ENCODE results near the gene EZR.

The EZR gene

DNA sequence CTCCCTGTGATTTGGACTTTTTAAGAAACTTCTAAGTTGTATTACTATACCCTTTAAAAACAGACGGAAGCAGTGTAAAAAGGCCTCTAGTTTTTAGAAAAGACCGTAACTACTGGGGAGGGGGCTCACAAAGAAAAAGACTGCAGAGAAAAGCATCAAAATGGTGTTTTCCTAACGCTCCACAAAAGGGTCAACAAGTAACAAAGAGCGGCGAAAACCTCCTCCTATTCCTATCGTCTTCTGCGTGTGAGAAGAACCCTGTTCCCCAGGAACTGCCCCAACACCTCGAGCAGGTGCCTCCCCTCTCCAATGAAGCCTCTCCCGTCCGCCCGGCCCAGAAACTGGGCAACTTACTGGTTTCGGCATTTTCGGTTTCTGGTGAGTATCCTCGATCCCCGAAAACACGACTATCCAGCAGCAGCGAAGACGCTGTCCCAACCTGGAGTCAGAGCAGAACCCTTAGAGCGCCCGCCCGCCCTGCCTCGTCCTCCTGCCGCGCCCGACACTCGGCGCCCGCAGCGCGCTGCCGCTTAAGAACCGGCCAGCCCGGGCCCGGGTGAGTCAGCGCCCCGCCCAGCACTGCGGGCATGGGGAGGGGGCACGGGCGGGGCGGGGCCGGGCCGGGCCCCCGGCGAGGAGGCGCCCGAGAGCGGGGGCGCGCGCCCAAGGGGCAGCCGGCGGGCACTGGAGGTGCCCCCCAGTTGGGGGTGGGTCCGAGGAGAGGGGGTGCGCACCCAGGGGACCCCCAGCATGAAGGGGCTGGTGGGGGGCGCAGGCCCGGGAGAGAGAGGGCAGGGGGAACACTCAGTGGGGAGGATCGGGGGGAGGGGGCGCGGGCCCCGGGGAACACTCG lies 1.2 kb downstream of the EZR start:
- Histone ChIP-seq H3K4me3 (ENCODE audit: low read length) (peak overlapping the region; percentile 82; the same call in 1 of the 2 replicates), H3K9me3 (ENCODE audit: control insufficient read depth, insufficient read depth, low read length) (no peaks in the 10 kb centered on the region), H3K27ac (ENCODE audit: low read length) (no peak overlapping the region), H3K27me3 (ENCODE audit: control insufficient read depth, insufficient read depth, low read length) (no peaks in the 10 kb centered on the region; the same call in 1 of the 2 replicates), H3K36me3 (ENCODE audit: control insufficient read depth, insufficient read depth, low read length) (peaks cover 10% of the 10 kb centered on the region; the same call in 1 of the 2 replicates), H3K4me1 (ENCODE audit: control insufficient read depth, insufficient read depth, low read length) (peaks cover 2% of the 10 kb centered on the region; the same call in 1 of the 2 replicates)
- no CpG with 5 or more reads among the region's 61 CpGs for WGBS (ENCODE audit: insufficient coverage, insufficient read length)
- DNase-seq (ENCODE audit: low read depth, low spot score): no peak

DNA sequence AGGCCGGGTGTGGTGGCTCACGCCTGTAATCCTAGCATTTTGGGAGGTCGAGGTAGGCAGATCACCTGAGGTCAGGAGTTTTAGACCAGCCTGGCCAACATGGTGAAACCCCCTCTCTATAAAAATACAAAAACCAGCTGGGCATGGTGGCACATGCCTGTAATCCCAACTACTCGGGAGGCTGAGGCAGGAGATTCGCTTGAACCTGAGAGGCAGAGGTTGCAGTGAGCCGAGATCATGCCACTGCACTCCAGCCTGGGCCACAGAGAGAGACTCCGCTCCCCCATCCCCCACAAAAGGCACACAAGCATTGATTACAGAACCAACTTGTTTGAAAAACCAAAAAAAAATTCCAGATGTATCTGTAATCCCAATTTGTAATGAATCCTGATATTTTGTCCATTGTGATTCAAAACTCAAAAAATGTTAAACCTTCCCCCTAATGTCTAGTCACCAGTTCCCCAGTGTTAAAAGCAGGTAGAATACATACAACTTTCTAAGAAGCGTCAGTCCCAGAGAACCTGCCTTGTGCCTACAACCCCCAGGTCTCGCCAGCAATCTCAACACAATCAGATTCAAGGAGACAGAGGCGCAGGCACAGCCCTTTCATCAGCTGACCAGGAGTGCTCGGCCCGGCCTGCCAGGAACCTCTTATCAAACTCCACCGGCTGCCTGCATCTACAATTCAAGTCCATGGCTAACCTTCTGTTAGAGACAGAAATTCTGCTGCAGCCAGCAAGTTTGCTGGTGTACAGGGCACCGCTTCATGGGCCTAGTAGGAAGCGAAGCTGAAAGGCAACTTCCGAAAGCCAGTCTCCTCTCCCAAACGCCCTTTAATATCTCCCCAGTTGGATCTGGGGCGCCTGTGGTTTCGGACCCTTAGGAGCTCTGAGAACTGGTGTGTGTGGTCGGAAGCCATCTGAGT lies 2.1 kb downstream of the EZR start:
- no peaks in the 10 kb centered on the region; the same call in 1 of the 2 replicates for H3K27me3 ChIP-seq (ENCODE audit: control insufficient read depth, insufficient read depth, low read length)
- no peaks in the 10 kb centered on the region for H3K9me3 ChIP-seq (ENCODE audit: control insufficient read depth, insufficient read depth, low read length)
- no peak overlapping the region for H3K27ac ChIP-seq (ENCODE audit: low read length)
- peaks cover 3% of the 10 kb centered on the region for H3K4me1 ChIP-seq (ENCODE audit: control insufficient read depth, insufficient read depth, low read length)
- WGBS (ENCODE audit: insufficient coverage, insufficient read length): no CpG with 5 or more reads among the region's 20 CpGs
- no peak for DNase-seq (ENCODE audit: low read depth, low spot score)
- H3K4me3 ChIP-seq (ENCODE audit: low read length): peak overlapping the region; percentile 82; the same call in 1 of the 2 replicates
- peaks cover 11% of the 10 kb centered on the region; the same call in 1 of the 2 replicates for H3K36me3 ChIP-seq (ENCODE audit: control insufficient read depth, insufficient read depth, low read length)

DNA sequence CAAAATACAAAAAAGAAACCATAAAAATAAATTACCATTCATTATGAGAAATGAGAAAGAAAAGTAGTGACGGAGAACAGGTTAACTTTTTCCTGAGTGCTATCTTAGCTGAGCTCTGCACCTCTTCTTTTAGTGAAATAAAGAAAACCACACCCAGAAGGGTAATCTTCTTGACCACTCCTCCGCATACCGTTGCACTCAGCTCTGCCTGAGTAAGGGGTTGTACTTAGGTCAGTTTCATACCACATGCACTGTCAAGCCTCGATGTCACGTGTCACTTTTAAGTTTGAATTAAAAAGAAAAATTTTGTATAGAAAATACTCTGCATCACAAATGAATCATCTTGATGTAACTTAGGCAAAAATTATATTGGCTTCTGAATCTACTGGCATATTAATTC lies 2.8 kb downstream of the EZR start:
- no peak for DNase-seq (ENCODE audit: low read depth, low spot score)
- no CpG with 5 or more reads among the region's 5 CpGs for WGBS (ENCODE audit: insufficient coverage, insufficient read length)
- Histone ChIP-seq H3K9me3 (ENCODE audit: control insufficient read depth, insufficient read depth, low read length) (no peaks in the 10 kb centered on the region), H3K4me1 (ENCODE audit: control insufficient read depth, insufficient read depth, low read length) (peaks cover 4% of the 10 kb centered on the region), H3K27me3 (ENCODE audit: control insufficient read depth, insufficient read depth, low read length) (no peaks in the 10 kb centered on the region; the same call in 1 of the 2 replicates), H3K36me3 (ENCODE audit: control insufficient read depth, insufficient read depth, low read length) (peaks cover 11% of the 10 kb centered on the region; the same call in 1 of the 2 replicates), H3K4me3 (ENCODE audit: low read length) (no peak overlapping the region), H3K27ac (ENCODE audit: low read length) (no peak overlapping the region)

DNA sequence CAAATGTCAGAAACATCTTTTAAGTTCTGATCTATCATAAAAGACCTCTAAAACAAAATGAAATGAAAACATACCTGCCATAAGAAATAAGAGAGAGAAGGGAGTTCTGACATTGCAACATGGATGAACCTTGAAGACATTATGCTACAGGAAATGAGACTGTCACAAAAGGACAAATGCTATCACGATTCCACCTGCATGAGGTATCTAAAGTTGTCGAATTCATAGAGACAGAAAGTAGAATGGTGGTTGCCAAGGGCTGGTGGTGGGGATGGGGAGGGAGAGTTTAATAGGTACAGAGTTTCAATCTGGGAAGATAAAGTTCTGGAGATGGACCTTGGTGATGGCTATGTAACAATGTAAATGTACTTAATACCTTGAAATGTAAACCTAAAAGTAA lies 3.3 kb downstream of the EZR start:
- Histone ChIP-seq H3K36me3 (ENCODE audit: control insufficient read depth, insufficient read depth, low read length) (peaks cover 11% of the 10 kb centered on the region; the same call in 1 of the 2 replicates), H3K27ac (ENCODE audit: low read length) (no peak overlapping the region), H3K4me3 (ENCODE audit: low read length) (no peak overlapping the region), H3K27me3 (ENCODE audit: control insufficient read depth, insufficient read depth, low read length) (no peaks in the 10 kb centered on the region; the same call in 1 of the 2 replicates), H3K4me1 (ENCODE audit: control insufficient read depth, insufficient read depth, low read length) (peaks cover 4% of the 10 kb centered on the region), H3K9me3 (ENCODE audit: control insufficient read depth, insufficient read depth, low read length) (no peaks in the 10 kb centered on the region)
- no CpG with 5 or more reads among the region's 2 CpGs for WGBS (ENCODE audit: insufficient coverage, insufficient read length)
- no peak for DNase-seq (ENCODE audit: low read depth, low spot score)

DNA sequence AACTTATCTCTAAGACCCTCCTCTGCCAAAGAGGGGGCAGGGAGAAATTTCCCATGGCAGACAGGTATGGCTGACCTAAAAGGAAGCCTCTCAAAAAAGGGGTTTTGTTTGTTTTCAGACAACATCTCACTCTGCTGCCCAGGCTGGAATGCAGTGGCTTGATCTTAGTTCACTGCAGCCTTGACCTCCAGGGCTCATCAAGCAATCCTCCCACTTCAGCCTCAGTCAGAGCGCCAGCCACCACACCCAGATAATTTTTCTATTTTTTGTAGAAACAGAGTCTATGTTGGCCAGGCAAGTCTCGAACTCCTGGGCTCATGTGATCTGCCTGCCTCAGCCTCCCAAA lies 3.8 kb downstream of the EZR start:
- Histone ChIP-seq H3K27me3 (ENCODE audit: control insufficient read depth, insufficient read depth, low read length) (no peaks in the 10 kb centered on the region; the same call in 1 of the 2 replicates), H3K36me3 (ENCODE audit: control insufficient read depth, insufficient read depth, low read length) (peaks cover 11% of the 10 kb centered on the region; the same call in 1 of the 2 replicates), H3K27ac (ENCODE audit: low read length) (no peak overlapping the region), H3K4me3 (ENCODE audit: low read length) (no peak overlapping the region), H3K9me3 (ENCODE audit: control insufficient read depth, insufficient read depth, low read length) (no peaks in the 10 kb centered on the region), H3K4me1 (ENCODE audit: control insufficient read depth, insufficient read depth, low read length) (peaks cover 4% of the 10 kb centered on the region)
- WGBS (ENCODE audit: insufficient coverage, insufficient read length): no CpG with 5 or more reads among the region's 2 CpGs
- no peak for DNase-seq (ENCODE audit: low read depth, low spot score)

DNA sequence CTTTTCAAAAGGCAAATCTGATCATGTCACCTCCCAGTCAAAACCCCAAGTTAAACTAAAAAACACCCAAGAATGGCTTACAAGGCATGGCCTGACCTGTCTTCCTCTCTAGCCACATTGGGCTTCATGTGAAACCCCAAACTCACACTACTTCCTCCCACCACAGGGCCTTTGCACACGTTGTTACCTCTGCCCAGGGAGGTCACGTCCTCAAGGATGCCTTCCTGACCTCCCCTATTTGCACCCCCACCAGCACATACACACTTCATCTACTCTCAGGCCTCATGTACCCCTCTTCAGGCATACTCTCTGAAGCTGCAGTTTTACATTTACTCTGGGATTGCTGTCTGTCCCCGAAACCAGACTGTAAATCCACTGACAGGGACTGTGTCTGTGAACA lies 6.1 kb downstream of the EZR start:
- peaks cover 14% of the 10 kb centered on the region; the same call in 1 of the 2 replicates for H3K36me3 ChIP-seq (ENCODE audit: control insufficient read depth, insufficient read depth, low read length)
- DNase-seq (ENCODE audit: low read depth, low spot score): no peak
- H3K9me3 ChIP-seq (ENCODE audit: control insufficient read depth, insufficient read depth, low read length): no peaks in the 10 kb centered on the region
- no peaks in the 10 kb centered on the region for H3K27me3 ChIP-seq (ENCODE audit: control insufficient read depth, insufficient read depth, low read length)
- no CpG with 5 or more reads among the region's 3 CpGs for WGBS (ENCODE audit: insufficient coverage, insufficient read length)
- H3K4me1 ChIP-seq (ENCODE audit: control insufficient read depth, insufficient read depth, low read length): peaks cover 7% of the 10 kb centered on the region
- H3K4me3 ChIP-seq (ENCODE audit: low read length): no peak overlapping the region
- no peak overlapping the region for H3K27ac ChIP-seq (ENCODE audit: low read length)

DNA sequence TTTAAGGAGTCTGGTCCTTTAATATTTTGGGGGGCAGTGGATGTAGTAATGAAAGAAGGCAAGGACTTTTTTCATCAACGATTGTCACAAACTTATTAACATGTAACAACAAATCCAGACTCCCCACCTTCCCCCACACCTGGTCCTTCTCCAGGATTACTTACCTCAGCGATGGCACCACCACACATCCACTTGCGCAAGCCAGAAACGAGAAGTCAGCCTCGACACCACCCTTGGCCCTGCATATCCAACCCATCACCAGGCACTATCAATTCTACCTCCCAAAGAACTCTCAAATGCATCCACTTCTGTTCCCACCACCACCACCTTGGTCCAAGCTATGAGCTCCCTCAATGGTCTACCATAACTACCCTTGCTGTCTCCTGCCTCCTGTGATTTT lies 6.6 kb downstream of the EZR start:
- no CpG with 5 or more reads among the region's 5 CpGs for WGBS (ENCODE audit: insufficient coverage, insufficient read length)
- Histone ChIP-seq H3K4me3 (ENCODE audit: low read length) (no peak overlapping the region), H3K27me3 (ENCODE audit: control insufficient read depth, insufficient read depth, low read length) (no peaks in the 10 kb centered on the region), H3K9me3 (ENCODE audit: control insufficient read depth, insufficient read depth, low read length) (no peaks in the 10 kb centered on the region), H3K36me3 (ENCODE audit: control insufficient read depth, insufficient read depth, low read length) (peaks cover 14% of the 10 kb centered on the region; the same call in 1 of the 2 replicates), H3K27ac (ENCODE audit: low read length) (no peak overlapping the region), H3K4me1 (ENCODE audit: control insufficient read depth, insufficient read depth, low read length) (peaks cover 7% of the 10 kb centered on the region)
- DNase-seq (ENCODE audit: low read depth, low spot score): no peak

DNA sequence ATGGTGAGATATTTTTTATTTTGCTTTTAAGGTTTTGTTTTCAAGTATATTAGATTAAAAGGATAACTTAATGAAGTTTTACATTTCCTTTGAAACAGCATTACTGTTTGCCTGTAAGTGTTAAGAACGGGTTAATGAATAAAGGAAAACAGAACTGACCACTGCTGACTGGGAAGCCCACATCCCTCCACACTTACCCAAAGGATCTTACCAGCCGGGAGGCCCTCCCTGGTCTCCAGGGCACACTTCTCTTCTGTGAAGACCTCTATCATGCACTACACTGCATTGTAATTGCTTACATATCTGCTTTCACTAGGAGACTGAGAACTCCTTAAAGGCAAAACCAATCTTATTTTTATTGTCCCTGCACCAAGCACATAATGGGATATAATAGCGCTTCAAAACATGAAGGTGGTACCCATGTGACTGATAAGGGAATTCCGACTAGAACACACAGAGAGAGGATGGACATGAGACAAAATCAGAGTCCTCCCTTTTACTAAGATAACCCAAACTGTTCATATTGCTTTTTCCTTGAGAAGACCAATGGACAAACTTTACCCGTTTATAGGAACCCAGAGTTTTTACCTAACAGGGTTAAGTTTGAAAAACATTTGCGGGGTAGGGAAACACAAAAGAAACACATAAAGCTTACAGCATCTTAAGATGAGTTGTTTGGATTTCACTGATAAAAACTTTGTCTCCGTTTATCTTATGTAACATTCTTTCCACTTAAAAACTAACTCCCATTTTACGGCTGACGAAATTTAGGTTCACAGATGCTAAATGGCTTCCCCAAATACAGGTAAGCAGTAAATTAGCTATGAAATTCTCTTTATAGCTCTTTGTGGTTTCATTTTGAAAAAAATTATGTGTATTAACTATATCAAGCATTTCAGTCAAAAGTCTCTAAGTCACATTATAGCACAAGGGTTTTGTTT lies 8.7 kb downstream of the EZR start:
- Histone ChIP-seq H3K36me3 (ENCODE audit: control insufficient read depth, insufficient read depth, low read length) (peaks cover 17% of the 10 kb centered on the region; the same call in 1 of the 2 replicates), H3K27me3 (ENCODE audit: control insufficient read depth, insufficient read depth, low read length) (no peaks in the 10 kb centered on the region), H3K9me3 (ENCODE audit: control insufficient read depth, insufficient read depth, low read length) (no peaks in the 10 kb centered on the region), H3K4me3 (ENCODE audit: low read length) (no peak overlapping the region), H3K27ac (ENCODE audit: low read length) (no peak overlapping the region), H3K4me1 (ENCODE audit: control insufficient read depth, insufficient read depth, low read length) (peaks cover 11% of the 10 kb centered on the region)
- no peak for DNase-seq (ENCODE audit: low read depth, low spot score)
- no CpG with 5 or more reads among the region's 9 CpGs for WGBS (ENCODE audit: insufficient coverage, insufficient read length)

DNA sequence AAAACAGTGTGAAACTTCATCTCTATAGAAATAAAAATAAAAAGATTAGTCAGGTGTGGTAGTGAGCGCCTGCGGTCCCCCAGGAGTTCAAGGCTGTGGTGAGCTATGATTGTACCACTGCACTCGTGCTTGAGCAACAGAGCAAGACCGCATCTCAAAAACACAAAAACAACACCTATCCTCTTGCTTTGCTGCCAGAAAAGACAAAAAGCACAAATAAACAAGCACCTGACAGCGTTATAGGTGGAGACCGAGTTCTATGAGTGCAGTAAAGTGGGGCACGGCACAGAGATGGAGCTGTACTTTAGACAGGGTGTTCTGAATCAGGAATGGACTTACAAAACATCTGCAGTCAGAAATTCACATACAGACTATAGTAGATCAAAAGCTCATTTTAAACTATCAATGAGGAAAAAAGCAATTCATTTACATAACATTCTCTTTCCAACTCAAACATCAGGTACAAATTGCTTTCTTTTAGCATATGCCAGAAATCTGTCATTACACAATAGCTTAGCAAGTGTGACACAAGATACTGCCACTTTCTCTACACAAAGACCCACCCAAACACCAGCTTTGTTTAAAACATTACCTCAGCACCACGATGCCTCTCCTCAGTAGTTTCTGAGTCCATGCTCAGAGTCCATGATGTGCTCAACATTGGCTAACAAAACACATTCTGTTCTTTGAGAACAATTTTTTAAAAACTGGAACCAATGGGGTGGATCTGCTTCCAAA lies 10.1 kb downstream of the EZR start:
- no CpG with 5 or more reads among the region's 8 CpGs for WGBS (ENCODE audit: insufficient coverage, insufficient read length)
- H3K27me3 ChIP-seq (ENCODE audit: control insufficient read depth, insufficient read depth, low read length): no peaks in the 10 kb centered on the region
- H3K4me3 ChIP-seq (ENCODE audit: low read length): no peak overlapping the region
- peaks cover 17% of the 10 kb centered on the region; the same call in 1 of the 2 replicates for H3K36me3 ChIP-seq (ENCODE audit: control insufficient read depth, insufficient read depth, low read length)
- no peak overlapping the region for H3K27ac ChIP-seq (ENCODE audit: low read length)
- H3K9me3 ChIP-seq (ENCODE audit: control insufficient read depth, insufficient read depth, low read length): no peaks in the 10 kb centered on the region
- H3K4me1 ChIP-seq (ENCODE audit: control insufficient read depth, insufficient read depth, low read length): peaks cover 11% of the 10 kb centered on the region
- DNase-seq (ENCODE audit: low read depth, low spot score): no peak
